OCI-LY3 (cell line): ENCODE results near the gene ZBTB32.
"Not testable (repeated sequence)": the region's sequence is repeated elsewhere in the genome, so short reads cannot be mapped to it uniquely, and the experiment has no call there.

Experiments used
- H2AFZ ChIP-seq: fragments of 200-600, 300-600 bp; shearing (Covaris generic); 2 replicates; pipeline ENCODE4 v1.6.0; 2014; ENCODE audit warnings: antibody characterized with exemption, low read depth, low read length
- H3K27ac ChIP-seq: fragments of 200-600, 300-600 bp; sonication (generic); 2 replicates; pipeline ENCODE4 v1.5.1; 2014; ENCODE audit warnings: mild to moderate bottlenecking, low read length, moderate library complexity, mixed read lengths
- H3K27me3 ChIP-seq: fragments of 200-600, 300-600 bp; sonication (generic); 2 replicates; pipeline ENCODE4 v1.6.1; 2014; ENCODE audit warnings: low read depth, low read length, mixed read lengths
- H3K36me3 ChIP-seq: fragments of 200-600, 300-600 bp; sonication (generic); replicated peaks from 2 replicates; pipeline ENCODE3; 2014; ENCODE audit warnings: low read depth, low read length, mixed read lengths
- H3K4me1 ChIP-seq: fragments of 300-600, 200-600 bp; sonication (generic); 2 replicates; pipeline ENCODE4 v1.6.1; 2014; ENCODE audit warnings: low read length, mixed read lengths
- H3K4me2 ChIP-seq: fragments of 200-600, 300-600 bp; sonication (generic); 2 replicates; pipeline ENCODE4 v1.6.1; 2014; ENCODE audit warnings: low read length, mixed read lengths
- H3K4me3 ChIP-seq: fragments of 300-600, 200-600 bp; sonication (generic); 2 replicates; pipeline ENCODE4 v1.5.1; 2014; ENCODE audit warnings: antibody characterized with exemption, mild to moderate bottlenecking, low read length, moderate library complexity
- H3K79me2 ChIP-seq: fragments of 300-600, 200-600 bp; shearing (Covaris generic); 2 replicates; pipeline ENCODE4 v1.6.1; 2014; ENCODE audit warnings: mild to moderate bottlenecking, low read length, mixed read lengths
- H3K9ac ChIP-seq: fragments of 300-600, 200-600 bp; shearing (Covaris generic); 2 replicates; pipeline ENCODE4 v1.6.0; 2014; ENCODE audit warnings: mild to moderate bottlenecking, low read length, moderate library complexity
- H3K9me3 ChIP-seq: fragments of 200-600, 300-600 bp; shearing (Covaris generic); 2 replicates; pipeline ENCODE4 v1.6.1; 2014; ENCODE audit warnings: low read length, mixed read lengths; ENCODE audit not compliant: insufficient read depth
- H4K20me1 ChIP-seq: fragments of 200-600, 300-600 bp; sonication (generic); 2 replicates; pipeline ENCODE4 v1.6.1; 2016; ENCODE audit warnings: low read length, mixed read lengths; ENCODE audit not compliant: insufficient read depth
- EZH2phosphoT487 ChIP-seq: fragments of 200-600 bp; shearing (Covaris generic); IDR thresholded peaks from 2 replicates; pipeline ENCODE4 v1.6.1; 2018; ENCODE audit warnings: antibody characterized with exemption, mixed run types, low read depth
- TF ChIP-seq, protein P1 (sequence below): fragments of 200-600, 300-600 bp; sonication (generic); IDR thresholded peaks from 2 replicates; pipeline ENCODE4 v1.5.1; 2014; ENCODE audit warnings: antibody characterized with exemption, low read length, low read depth

The ZBTB32 gene

GRCh38 chr19:35689836-35690235 is 14.5 kb upstream of the ZBTB32 start:
- Histone ChIP-seq H3K27me3 (no peaks in the 10 kb centered on the region), H3K79me2 (no peaks in the 10 kb centered on the region), H3K27ac (no peak overlapping the region), H2AFZ (no peak overlapping the region), H3K4me2 (no peak overlapping the region), H3K9me3 (no peaks in the 10 kb centered on the region), H3K4me3 (no peak overlapping the region), H3K4me1 (peaks cover 10% of the 10 kb centered on the region), H3K36me3 (no peaks in the 10 kb centered on the region), H3K9ac (no peak overlapping the region), H4K20me1 (no peaks in the 10 kb centered on the region)
- TF ChIP-seq EZH2phosphoT487: no peak
- TF ChIP-seq, protein P1, sequence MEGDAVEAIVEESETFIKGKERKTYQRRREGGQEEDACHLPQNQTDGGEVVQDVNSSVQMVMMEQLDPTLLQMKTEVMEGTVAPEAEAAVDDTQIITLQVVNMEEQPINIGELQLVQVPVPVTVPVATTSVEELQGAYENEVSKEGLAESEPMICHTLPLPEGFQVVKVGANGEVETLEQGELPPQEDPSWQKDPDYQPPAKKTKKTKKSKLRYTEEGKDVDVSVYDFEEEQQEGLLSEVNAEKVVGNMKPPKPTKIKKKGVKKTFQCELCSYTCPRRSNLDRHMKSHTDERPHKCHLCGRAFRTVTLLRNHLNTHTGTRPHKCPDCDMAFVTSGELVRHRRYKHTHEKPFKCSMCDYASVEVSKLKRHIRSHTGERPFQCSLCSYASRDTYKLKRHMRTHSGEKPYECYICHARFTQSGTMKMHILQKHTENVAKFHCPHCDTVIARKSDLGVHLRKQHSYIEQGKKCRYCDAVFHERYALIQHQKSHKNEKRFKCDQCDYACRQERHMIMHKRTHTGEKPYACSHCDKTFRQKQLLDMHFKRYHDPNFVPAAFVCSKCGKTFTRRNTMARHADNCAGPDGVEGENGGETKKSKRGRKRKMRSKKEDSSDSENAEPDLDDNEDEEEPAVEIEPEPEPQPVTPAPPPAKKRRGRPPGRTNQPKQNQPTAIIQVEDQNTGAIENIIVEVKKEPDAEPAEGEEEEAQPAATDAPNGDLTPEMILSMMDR: no peak

GRCh38 chr19:35691106-35691505 is 13.3 kb upstream of the ZBTB32 start:
- not testable (repeated sequence) for H3K9ac ChIP-seq, H3K4me2 ChIP-seq, H3K27ac ChIP-seq, H4K20me1 ChIP-seq, H3K4me3 ChIP-seq, H3K36me3 ChIP-seq, H2AFZ ChIP-seq, H3K79me2 ChIP-seq, H3K27me3 ChIP-seq, H3K9me3 ChIP-seq
- peaks cover 10% of the 10 kb centered on the region for H3K4me1 ChIP-seq

GRCh38 chr19:35692010-35692409 is 12.3 kb upstream of the ZBTB32 start:
- H4K20me1 ChIP-seq: no peaks in the 10 kb centered on the region
- H3K79me2 ChIP-seq: no peaks in the 10 kb centered on the region
- H3K4me2 ChIP-seq: no peak overlapping the region
- H3K4me1 ChIP-seq: peaks cover 15% of the 10 kb centered on the region
- no peak overlapping the region for H3K4me3 ChIP-seq
- no peaks in the 10 kb centered on the region for H3K9me3 ChIP-seq
- H3K27me3 ChIP-seq: no peaks in the 10 kb centered on the region
- H3K36me3 ChIP-seq: no peaks in the 10 kb centered on the region
- H3K9ac ChIP-seq: no peak overlapping the region
- H2AFZ ChIP-seq: no peak overlapping the region
- TF ChIP-seq, protein P1: peak; percentile 28
- no peak for TF ChIP-seq EZH2phosphoT487
- no peak overlapping the region for H3K27ac ChIP-seq

GRCh38 chr19:35693422-35693821 is 10.9 kb upstream of the ZBTB32 start:
- no peaks in the 10 kb centered on the region for H3K79me2 ChIP-seq
- no peak overlapping the region for H3K27ac ChIP-seq
- no peaks in the 10 kb centered on the region for H4K20me1 ChIP-seq
- H2AFZ ChIP-seq: no peak overlapping the region
- H3K27me3 ChIP-seq: no peaks in the 10 kb centered on the region
- no peaks in the 10 kb centered on the region for H3K36me3 ChIP-seq
- peaks cover 17% of the 10 kb centered on the region for H3K4me1 ChIP-seq
- no peak overlapping the region for H3K9ac ChIP-seq
- H3K4me3 ChIP-seq: no peak overlapping the region
- no peaks in the 10 kb centered on the region for H3K9me3 ChIP-seq
- H3K4me2 ChIP-seq: peak overlapping the region; percentile 2; the same call in 1 of the 2 replicates
- no peak for TF ChIP-seq EZH2phosphoT487
- TF ChIP-seq, protein P1: no peak
